Adrenal gland (tissue), 12 donors: ENCODE data around the gene PAFAH1B2. TPM values are rescaled to one million over a fixed set of nuclear protein-coding genes. Genes with fewer than 3 reads are reported as not detected.

Experiments used
- DNase-seq, 7 donors: peaks; one replicate each; pipeline ENCODE4 v3.0.0-alpha.2; 2019 to 2020
- H3K27ac ChIP-seq, 5 donors: fragments of 200-600 bp; sonication (generic) in 4 of 5; 1 replicate in 3 of 5; 2 replicates in 2 of 5; pipeline versions ENCODE4 v1.5.1 to v1.8.0; 2016 to 2020; ENCODE audit warnings: mild to moderate bottlenecking in 1 of 5
- H3K27me3 ChIP-seq: fragments of 200-600 bp; 2 replicates; pipeline ENCODE4 v1.8.0; 2021
- H3K36me3 ChIP-seq, 2 donors: fragments of 200-600 bp; replicated peaks in 1 of 2; 1 replicate in 1 of 2; 2 replicates in 1 of 2; pipeline versions ENCODE4 v1.5.1 to v1.8.0; 2018 to 2022
- H3K4me1 ChIP-seq, 2 donors: fragments of 200-600 bp; replicated peaks in 1 of 2; 1 replicate in 1 of 2; 2 replicates in 1 of 2; pipeline versions ENCODE4 v1.5.1 to v1.8.0; 2018 to 2021
- H3K4me3 ChIP-seq, 4 donors: fragments of 200-600 bp; sonication (generic) in 3 of 4; one replicate each; pipeline ENCODE4 v1.5.1; 2016 to 2018
- H3K9me3 ChIP-seq, 3 donors: fragments of 200-600 bp; sonication (generic) in 1 of 3; replicated peaks in 1 of 3; 1 replicate in 2 of 3; 2 replicates in 1 of 3; pipeline versions ENCODE4 v1.5.1 to v1.8.0; 2016 to 2021
- POLR2A ChIP-seq, 2 donors: fragments of 450-650 bp; IDR thresholded peaks; one replicate each; pipeline ENCODE4 v1.6.1; 2017; ENCODE audit warnings: antibody characterized with exemption in 2 of 2, mild to moderate bottlenecking in 2 of 2, moderate library complexity in 1 of 2
- WGBS, 4 donors: extraction: QIAGEN DNeasy Blood & Tissue Kit in 2 of 4; methylation state at CpG; one replicate each; pipeline versions ENCODE4 v1.1.5 to v1.1.7; 2013 to 2017; 5-methylcytosine and 5-hydroxymethylcytosine counted together
- intact Hi-C, 2 donors: fragments of 100-400 bp; cut with DNase I; formaldehyde crosslinking; loops; one replicate each; pipeline versions ENCODE4 v1.14.1 to v1.15.0; 2022 to 2023
- polyA plus RNA-seq, 3 donors: library from polyadenylated mRNA; stranded (reverse); fragments of 200-250 nt in 2 of 3; fragments of 350-450 nt in 1 of 3; fragmentation: Illumina TruSeq in 1 of 3; extraction: RNeasy Lipid Tissue Mini Kit (QIAGEN cat#74804) in 1 of 3; gene quantifications; one replicate each; pipeline ENCODE4 v1.2.3, GENCODE V29; 2013 to 2014
- total RNA-seq, 9 donors: library from RNA; depleted of rRNA in 4 of 9; stranded (reverse); fragments of >200 nt in 4 of 9; fragments of 120-200 nt in 1 of 9; fragmentation: NEBNext Ultra II Directional in 1 of 9; extraction: Animal tissue kit (Norgen Biotek cat#: 25700) in 1 of 9; gene quantifications; one replicate each; pipeline versions ENCODE4 v1.1.0 to v1.2.4, GENCODE V29; 2013 to 2023
- TF ChIP-seq, protein P1 (sequence below), 6 experiments: fragments of 450-650 bp in 4 of 6; fragments of 200-600 bp in 2 of 6; sonication (generic) in 1 of 6; IDR thresholded peaks; 1 replicate in 5 of 6; 2 replicates in 1 of 6; pipeline versions ENCODE4 v1.5.1 to v1.8.0; 2016 to 2021; ENCODE audit warnings: antibody characterized with exemption in 6 of 6, mild to moderate bottlenecking in 2 of 6, moderate library complexity in 1 of 6
- donor health status: healthy with polysubstance abuse.
- donor health status: Bipolar disorder and iron deficiency.
- donor health status: DM: yes; HTN: yes; CAD: no.
- donor health status: DM: no; HTN: no; CAD: no.
- donor health status: DM: no; HTN: no; CAD: no.
- donor health status: DM: yes; HTN: yes; CAD: no.

Gene PAFAH1B2
- total and polyA plus RNA-seq, 12 donors = 19.6 to 144 (median 94.4) TPM

DNA sequence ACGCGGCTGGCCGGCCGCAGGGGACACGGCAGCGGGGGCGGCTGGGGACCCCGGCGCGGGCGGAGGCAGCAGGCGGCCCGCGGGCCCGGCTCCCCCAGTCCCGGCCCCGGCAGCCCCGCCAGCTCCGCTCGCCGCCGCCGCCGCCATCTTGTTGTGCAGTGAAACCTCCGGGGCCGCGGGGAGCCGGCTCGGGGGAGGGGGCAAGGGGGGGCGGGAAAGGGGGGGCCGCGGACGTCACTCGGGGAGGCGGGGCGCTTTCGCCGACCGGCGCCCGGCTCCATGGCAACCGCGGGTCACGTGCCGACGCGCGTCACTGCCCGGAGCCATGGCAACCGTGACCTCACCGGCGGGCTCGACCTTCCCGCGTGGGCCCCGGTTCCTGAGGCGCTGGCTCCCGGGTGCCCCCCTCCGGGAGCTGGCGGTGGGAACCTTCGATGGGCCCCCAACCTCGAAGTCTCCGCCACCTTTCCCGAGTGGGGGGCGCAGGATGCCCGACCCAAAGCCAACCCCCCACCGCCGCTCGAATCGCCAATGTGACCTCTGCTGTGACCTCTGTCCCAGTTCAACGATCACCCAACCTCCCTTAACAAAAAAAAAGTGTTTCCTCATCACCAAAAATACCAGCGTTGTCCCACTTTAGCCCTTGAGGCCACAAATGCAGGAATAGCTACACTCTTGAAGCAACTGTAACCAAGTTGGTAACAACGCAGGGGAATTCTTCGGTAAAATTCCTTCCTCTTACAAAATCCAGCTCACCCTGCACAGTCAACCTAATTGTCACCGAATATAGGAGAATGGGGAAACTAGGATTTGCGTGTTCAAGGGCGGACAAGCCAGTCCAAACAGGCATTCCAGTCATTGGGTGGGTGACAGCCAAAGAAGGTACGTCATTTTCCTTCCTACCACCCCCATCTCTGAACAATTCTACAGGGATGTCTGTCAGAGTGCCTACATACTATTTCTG is 45.5 kb upstream of the PAFAH1B2 start, which contains the start of gene SIK3:
Gene SIK3 (minus strand): TSS at position 160 of the 964 bp plus-strand sequence. CDS start 13 bp downstream, at position 147.
- Histone ChIP-seq H3K4me3 (peak within 1 kb of the TSS; percentile 75 to 99 (median 85)), H3K27me3 (no peaks in the 10 kb centered on the region), H3K36me3 (no peaks in the 10 kb centered on the region), H3K27ac (peak within 1 kb of the TSS; percentile 91 to 99 (median 96)), H3K9me3 (no peaks in the 10 kb centered on the region), H3K4me1 (peaks cover 22 to 44% of the 10 kb centered on the region in 2 donors)
- DNase-seq = peak; percentile 92 to 97 (median 95)
- intact Hi-C loops = loop anchor here in 1 of 2 donors (10.0 kb wide), 1 partner anchor 64 kb away; no protein-coding TSS in a partner anchor
- 0 to 3% (median 2%) methylated on average over 8 to 73 of the region's 78 CpGs for WGBS, 4 donors
- TF ChIP-seq POLR2A (IDR thresholded peaks at IDR 0.05) = peak; percentile 41 to 58
- TF ChIP-seq, protein P1, sequence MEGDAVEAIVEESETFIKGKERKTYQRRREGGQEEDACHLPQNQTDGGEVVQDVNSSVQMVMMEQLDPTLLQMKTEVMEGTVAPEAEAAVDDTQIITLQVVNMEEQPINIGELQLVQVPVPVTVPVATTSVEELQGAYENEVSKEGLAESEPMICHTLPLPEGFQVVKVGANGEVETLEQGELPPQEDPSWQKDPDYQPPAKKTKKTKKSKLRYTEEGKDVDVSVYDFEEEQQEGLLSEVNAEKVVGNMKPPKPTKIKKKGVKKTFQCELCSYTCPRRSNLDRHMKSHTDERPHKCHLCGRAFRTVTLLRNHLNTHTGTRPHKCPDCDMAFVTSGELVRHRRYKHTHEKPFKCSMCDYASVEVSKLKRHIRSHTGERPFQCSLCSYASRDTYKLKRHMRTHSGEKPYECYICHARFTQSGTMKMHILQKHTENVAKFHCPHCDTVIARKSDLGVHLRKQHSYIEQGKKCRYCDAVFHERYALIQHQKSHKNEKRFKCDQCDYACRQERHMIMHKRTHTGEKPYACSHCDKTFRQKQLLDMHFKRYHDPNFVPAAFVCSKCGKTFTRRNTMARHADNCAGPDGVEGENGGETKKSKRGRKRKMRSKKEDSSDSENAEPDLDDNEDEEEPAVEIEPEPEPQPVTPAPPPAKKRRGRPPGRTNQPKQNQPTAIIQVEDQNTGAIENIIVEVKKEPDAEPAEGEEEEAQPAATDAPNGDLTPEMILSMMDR (IDR thresholded peaks at IDR 0.05) = peak in 5 of 6 experiments; percentile 17 to 50 (median 44)

GRCh38 chr11:117099696-117100095 is 44.4 kb upstream of the PAFAH1B2 start:
- Histone ChIP-seq H3K27ac (peak overlapping the region in 4 of 5 donors; percentile 91 to 99 (median 96)), H3K4me1 (peaks cover 22 to 36% of the 10 kb centered on the region in 2 donors), H3K36me3 (no peaks in the 10 kb centered on the region), H3K4me3 (no peak overlapping the region), H3K27me3 (no peaks in the 10 kb centered on the region), H3K9me3 (no peaks in the 10 kb centered on the region)
- DNase-seq = no peak
- WGBS, 4 donors = 81 to 87% (median 84%) methylated on average over 2 of the region's 2 CpGs
- intact Hi-C loops = loop anchor here (10.0 kb wide), 2 partner anchors 65 to 305 kb away; partner anchors contain the start of gene APOA5 (in 1 of the 2)
- TF ChIP-seq, protein P1 (IDR thresholded peaks at IDR 0.05) = no peak
- no peak for TF ChIP-seq POLR2A (IDR thresholded peaks at IDR 0.05)

DNA sequence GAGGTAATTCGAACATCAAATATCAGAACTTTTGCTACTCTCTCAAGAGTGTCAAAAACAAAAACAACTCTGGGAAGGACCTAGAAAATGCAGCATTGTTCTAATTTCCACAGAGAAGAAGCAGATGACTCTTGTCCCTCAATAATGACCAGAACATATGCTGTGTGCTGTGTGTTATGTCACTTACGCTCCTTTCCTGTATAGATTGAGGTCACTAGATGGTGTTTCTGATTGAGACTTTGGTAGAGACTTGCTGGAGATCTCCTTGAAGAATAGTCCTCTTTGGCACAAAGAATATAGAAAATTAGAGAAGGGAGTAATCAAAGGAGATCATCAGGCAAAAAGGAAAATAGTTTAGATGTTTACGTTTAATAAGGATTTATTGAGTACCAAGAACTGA is 43.5 kb upstream of the PAFAH1B2 start:
- Histone ChIP-seq H3K27me3 (no peaks in the 10 kb centered on the region), H3K4me1 (peaks cover 15 to 27% of the 10 kb centered on the region in 2 donors), H3K36me3 (no peaks in the 10 kb centered on the region), H3K9me3 (no peaks in the 10 kb centered on the region), H3K4me3 (no peak overlapping the region), H3K27ac (no peak overlapping the region)
- 88 to 94% (median 89%) methylated on average over 3 of the region's 3 CpGs for WGBS, 4 donors
- TF ChIP-seq POLR2A (IDR thresholded peaks at IDR 0.05) = no peak
- TF ChIP-seq, protein P1 (IDR thresholded peaks at IDR 0.05) = no peak
- intact Hi-C loops = loop anchor here in 1 of 2 donors (10.0 kb wide), 1 partner anchor 306 kb away; the partner anchor contains the start of gene APOA5
- no peak for DNase-seq
